ENCODE results near the gene ITGB2. TPM values are rescaled to one million over a fixed set of nuclear protein-coding genes. Genes with fewer than 3 reads are reported as not detected.

ITGB2 gene
- total RNA-seq, 1 experiment from 2014 or later: 45.1 TPM

GRCh38 chr21:44867999-44868700 lies 52.5 kb downstream of the ITGB2 start:
- TF ChIP-seq CTCF (conservative IDR thresholded peaks at IDR 0.05; ENCODE audit: low read depth, low read length) (no peak), EZH2phosphoT487 (IDR thresholded peaks at IDR 0.05; ENCODE audit: borderline replicate concordance, low read length) (no peak), EZH2 (IDR thresholded peaks at IDR 0.05; ENCODE audit: low read length, unreplicated experiment) (no peak)

GRCh38 chr21:44867464-44867863 lies 53.2 kb downstream of the ITGB2 start:
- DNase-seq (no peak), ATAC-seq (no peak)
- POLR2A ChIA-PET (ENCODE audit: unreplicated experiment): no interaction called here
- H3K79me2 ChIP-seq (ENCODE audit: low read length): peaks cover 100% of the 10 kb centered on the region
- no peaks in the 10 kb centered on the region for H3K9me3 ChIP-seq (ENCODE audit: low read length)
- no TSS peak for BruUV-seq (replicated peaks)
- TF ChIP-seq EZH2 (IDR thresholded peaks at IDR 0.05; ENCODE audit: low read length, unreplicated experiment) (no peak), EZH2phosphoT487 (IDR thresholded peaks at IDR 0.05; ENCODE audit: borderline replicate concordance, low read length) (no peak), CTCF (conservative IDR thresholded peaks at IDR 0.05; ENCODE audit: low read depth, low read length) (no peak)
- H4K20me1 ChIP-seq (ENCODE audit: low read length): peaks cover 76% of the 10 kb centered on the region
- H3K27me3 ChIP-seq (ENCODE audit: low read length): no peaks in the 10 kb centered on the region
- H2AFZ ChIP-seq (ENCODE audit: low read length): no peak overlapping the region
- H3F3A ChIP-seq (ENCODE audit: low read length, unreplicated experiment): peaks cover 7% of the 10 kb centered on the region
- H3K4me2 ChIP-seq (ENCODE audit: low read length): no peak overlapping the region
- peaks cover 62% of the 10 kb centered on the region for H3K4me1 ChIP-seq (ENCODE audit: insufficient read depth, low read length)
- no peak overlapping the region for H3K9ac ChIP-seq (ENCODE audit: low read length)
- H3K27ac ChIP-seq (ENCODE audit: low read length): no peak overlapping the region
- H3K9me2 ChIP-seq (replicated peaks; ENCODE audit: low read length): no peaks in the 10 kb centered on the region
- CTCF ChIA-PET: no interaction called here
- H3K36me3 ChIP-seq (ENCODE audit: low read depth, low read length): peaks cover 46% of the 10 kb centered on the region
- intact Hi-C loops (cut with micrococcal nuclease): no loop called here
- H3K4me3 ChIP-seq (ENCODE audit: low read length): no peak overlapping the region

More at GRCh38 chr21:44867999-44868700, 52.5 kb downstream of the ITGB2 start:
- ATAC-seq: no peak
- Histone ChIP-seq H3K9me2 (replicated peaks; ENCODE audit: low read length) (no peaks in the 10 kb centered on the region), H3F3A (ENCODE audit: low read length, unreplicated experiment) (peaks cover 7% of the 10 kb centered on the region), H3K4me2 (ENCODE audit: low read length) (peak overlapping the region; percentile 95), H4K20me1 (ENCODE audit: low read length) (peaks cover 74% of the 10 kb centered on the region), H3K9ac (ENCODE audit: low read length) (no peak overlapping the region), H3K79me2 (ENCODE audit: low read length) (peaks cover 100% of the 10 kb centered on the region), H2AFZ (ENCODE audit: low read length) (no peak overlapping the region), H3K27ac (ENCODE audit: low read length) (no peak overlapping the region), H3K27me3 (ENCODE audit: low read length) (no peaks in the 10 kb centered on the region), H3K9me3 (ENCODE audit: low read length) (no peaks in the 10 kb centered on the region), H3K4me1 (ENCODE audit: insufficient read depth, low read length) (peaks cover 62% of the 10 kb centered on the region), H3K4me3 (ENCODE audit: low read length) (no peak overlapping the region), H3K36me3 (ENCODE audit: low read depth, low read length) (peaks cover 41% of the 10 kb centered on the region)
- no TSS peak for BruUV-seq (replicated peaks)
- ChIA-PET POLR2A (ENCODE audit: unreplicated experiment) (no interaction called here), CTCF (no interaction called here)
- DNase-seq: no peak
- intact Hi-C loops (cut with micrococcal nuclease): no loop called here

- Histone ChIP-seq H3K4me2 (ENCODE audit: low read length) (peak overlapping the region; percentile 2; the same call in 1 of the 2 replicates), H3K27ac (ENCODE audit: low read length) (no peak overlapping the region), H3K4me1 (ENCODE audit: insufficient read depth, low read length) (peaks cover 62% of the 10 kb centered on the region), H3K27me3 (ENCODE audit: low read length) (no peaks in the 10 kb centered on the region), H3F3A (ENCODE audit: low read length, unreplicated experiment) (peaks cover 7% of the 10 kb centered on the region), H3K9ac (ENCODE audit: low read length) (no peak overlapping the region), H3K79me2 (ENCODE audit: low read length) (peaks cover 100% of the 10 kb centered on the region), H3K4me3 (ENCODE audit: low read length) (no peak overlapping the region), H4K20me1 (ENCODE audit: low read length) (peaks cover 78% of the 10 kb centered on the region), H3K9me3 (ENCODE audit: low read length) (no peaks in the 10 kb centered on the region), H2AFZ (ENCODE audit: low read length) (no peak overlapping the region), H3K9me2 (replicated peaks; ENCODE audit: low read length) (no peaks in the 10 kb centered on the region), H3K36me3 (ENCODE audit: low read depth, low read length) (peaks cover 49% of the 10 kb centered on the region)
- DNase-seq: peak; percentile 13
- ATAC-seq: no peak
- no peak for TF ChIP-seq EZH2phosphoT487 (IDR thresholded peaks at IDR 0.05; ENCODE audit: borderline replicate concordance, low read length)
- no peak for TF ChIP-seq EZH2 (IDR thresholded peaks at IDR 0.05; ENCODE audit: low read length, unreplicated experiment)
- TF ChIP-seq CTCF (conservative IDR thresholded peaks at IDR 0.05; ENCODE audit: low read depth, low read length): no peak
- POLR2A ChIA-PET (ENCODE audit: unreplicated experiment): no interaction called here
- BruUV-seq (replicated peaks): no TSS peak
- intact Hi-C loops (cut with micrococcal nuclease): no loop called here
- CTCF ChIA-PET: no interaction called here
These were observed 53.9 kb downstream of the ITGB2 start for GRCh38 chr21:44866780-44867179.
